Measurements from ENCODE around the gene ZNF138.

DNA sequence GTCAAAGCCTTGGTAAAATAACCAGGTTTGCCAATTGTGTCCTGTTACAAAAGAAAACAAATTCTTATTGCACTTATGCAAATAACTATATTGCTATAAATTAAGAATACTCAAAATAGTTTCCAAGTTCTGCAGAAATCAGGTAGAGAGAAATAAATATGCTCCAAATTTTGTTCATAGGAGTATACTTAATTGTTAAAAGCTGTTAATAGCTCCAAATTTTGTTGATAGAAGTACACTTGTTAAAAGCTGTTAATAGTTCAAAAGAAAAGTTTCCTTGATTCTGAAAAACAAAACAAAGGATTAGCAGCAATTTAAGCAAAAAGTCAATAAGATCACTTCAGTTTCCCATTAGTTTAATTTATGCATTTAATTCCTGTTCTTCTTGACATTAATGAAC lies 46.4 kb upstream of the ZNF138 start:
- TF ChIP-seq ZNF331 (CRISPR knock-in tag; IDR thresholded peaks at IDR 0.05; ENCODE audit: low read depth): no peak
- TF ChIP-seq, protein P1, sequence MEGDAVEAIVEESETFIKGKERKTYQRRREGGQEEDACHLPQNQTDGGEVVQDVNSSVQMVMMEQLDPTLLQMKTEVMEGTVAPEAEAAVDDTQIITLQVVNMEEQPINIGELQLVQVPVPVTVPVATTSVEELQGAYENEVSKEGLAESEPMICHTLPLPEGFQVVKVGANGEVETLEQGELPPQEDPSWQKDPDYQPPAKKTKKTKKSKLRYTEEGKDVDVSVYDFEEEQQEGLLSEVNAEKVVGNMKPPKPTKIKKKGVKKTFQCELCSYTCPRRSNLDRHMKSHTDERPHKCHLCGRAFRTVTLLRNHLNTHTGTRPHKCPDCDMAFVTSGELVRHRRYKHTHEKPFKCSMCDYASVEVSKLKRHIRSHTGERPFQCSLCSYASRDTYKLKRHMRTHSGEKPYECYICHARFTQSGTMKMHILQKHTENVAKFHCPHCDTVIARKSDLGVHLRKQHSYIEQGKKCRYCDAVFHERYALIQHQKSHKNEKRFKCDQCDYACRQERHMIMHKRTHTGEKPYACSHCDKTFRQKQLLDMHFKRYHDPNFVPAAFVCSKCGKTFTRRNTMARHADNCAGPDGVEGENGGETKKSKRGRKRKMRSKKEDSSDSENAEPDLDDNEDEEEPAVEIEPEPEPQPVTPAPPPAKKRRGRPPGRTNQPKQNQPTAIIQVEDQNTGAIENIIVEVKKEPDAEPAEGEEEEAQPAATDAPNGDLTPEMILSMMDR (conservative IDR thresholded peaks at IDR 0.05; ENCODE audit: low read depth in 2 of 2): no peak

Data from GM23338 (cell line).